H1 (cell line): ENCODE data around the gene S100G. TPM values are rescaled to one million over a fixed set of nuclear protein-coding genes. Genes with fewer than 3 reads are reported as not detected.

Source experiments
- CTCF ChIA-PET: fragments of 300-600 bp; sonication (Branson Sonifier 250); formaldehyde crosslinking; loops from one replicate; lab custom pipeline; 2021; ENCODE audit not compliant: partially characterized antibody; lab: Charles Lee
- POLR2A ChIA-PET: fragments of 300-600 bp; sonication (Branson Sonifier 250); formaldehyde crosslinking; loops from one replicate; lab custom pipeline; 2021; ENCODE audit warnings: inconsistent platforms; ENCODE audit not compliant: partially characterized antibody; lab: Charles Lee
- DNase-seq, 2 experiments: peaks; one replicate each; pipeline versions ENCODE4 v3.0.0 to v3.0.0-alpha.2; 2010 to 2022; ENCODE audit warnings: low spot score in 2 of 2, low read depth in 1 of 2, mixed read lengths in 1 of 2
- FAIRE-seq: peaks from 2 replicates; lab custom pipeline; 2011; peaks lifted over from hg19 to GRCh38; lab: Jason Lieb, UNC
- H2AFZ ChIP-seq: 2 replicates; pipeline ENCODE4 v1.8.1; 2012; ENCODE audit warnings: low read length, inconsistent platforms
- H2AK5ac ChIP-seq: 2 replicates; pipeline ENCODE4 v1.6.1; 2013; ENCODE audit warnings: low read depth, low read length
- H2BK120ac ChIP-seq: replicated peaks from 2 replicates; pipeline ENCODE3; 2013; ENCODE audit warnings: low read depth, low read length, inconsistent platforms
- H2BK12ac ChIP-seq: 2 replicates; pipeline ENCODE4 v1.6.1; 2013; ENCODE audit warnings: low read depth, low read length
- H2BK15ac ChIP-seq: 2 replicates; pipeline ENCODE4 v1.6.1; 2013; ENCODE audit warnings: low read length
- H2BK20ac ChIP-seq: 2 replicates; pipeline ENCODE4 v1.6.1; 2013; ENCODE audit warnings: low read length
- H2BK5ac ChIP-seq: 2 replicates; pipeline ENCODE4 v1.6.1; 2013; ENCODE audit warnings: low read depth, low read length
- H3K14ac ChIP-seq: 2 replicates; pipeline ENCODE4 v1.6.1; 2013; ENCODE audit warnings: inconsistent platforms; ENCODE audit not compliant: insufficient read length
- H3K18ac ChIP-seq: 2 replicates; pipeline ENCODE4 v1.6.1; 2013; ENCODE audit warnings: low read length; ENCODE audit errors: extremely low read depth
- H3K23ac ChIP-seq: 2 replicates; pipeline ENCODE4 v1.6.1; 2013; ENCODE audit warnings: inconsistent platforms; ENCODE audit not compliant: insufficient read length
- H3K23me2 ChIP-seq: 2 replicates; pipeline ENCODE4 v1.6.1; 2013; ENCODE audit warnings: low read depth, low read length
- H3K27ac ChIP-seq: 2 replicates; pipeline ENCODE4 v1.6.1; 2011; ENCODE audit warnings: low read depth, low read length, inconsistent platforms
- H3K27me3 ChIP-seq, 4 experiments: replicated peaks in 1 of 4; 1 replicate in 1 of 4; 2 replicates in 3 of 4; pipeline versions ENCODE4 v1.6.1 to v1.8.1; 2011 to 2013; ENCODE audit warnings: low read length in 3 of 4, mild to moderate bottlenecking in 3 of 4, inconsistent platforms in 2 of 4, mixed read lengths in 2 of 4, moderate library complexity in 1 of 4; ENCODE audit not compliant: control insufficient read depth in 3 of 4, insufficient read depth in 3 of 4; ENCODE audit errors: extremely low read depth in 1 of 4
- H3K36me3 ChIP-seq, 4 experiments: 2 replicates each; pipeline versions ENCODE4 v1.6.1 to v1.8.1; 2011 to 2013; ENCODE audit warnings: mild to moderate bottlenecking in 4 of 4, low read length in 3 of 4, moderate library complexity in 2 of 4, control low read depth in 1 of 4, inconsistent platforms in 1 of 4; ENCODE audit not compliant: insufficient read depth in 4 of 4, control insufficient read depth in 2 of 4
- H3K4ac ChIP-seq: replicated peaks from 2 replicates; pipeline ENCODE3; 2013; ENCODE audit warnings: low read length, low read depth, mixed read lengths, inconsistent platforms; ENCODE audit not compliant: insufficient read length
- H3K4me1 ChIP-seq, 4 experiments: replicated peaks in 1 of 4; 1 replicate in 1 of 4; 2 replicates in 3 of 4; pipeline versions ENCODE4 v1.6.1 to v1.8.1; 2011 to 2013; ENCODE audit warnings: low read length in 3 of 4, inconsistent platforms in 2 of 4, mixed read lengths in 1 of 4; ENCODE audit not compliant: insufficient read depth in 4 of 4, control insufficient read depth in 3 of 4
- H3K4me2 ChIP-seq, 2 experiments: 2 replicates each; pipeline versions ENCODE4 v1.6.1 to v1.8.1; 2011 to 2013; ENCODE audit warnings: low read depth in 2 of 2, low read length in 2 of 2, control low read depth in 1 of 2, inconsistent platforms in 1 of 2, mild to moderate bottlenecking in 1 of 2; ENCODE audit not compliant: insufficient read depth in 1 of 2
- H3K4me3 ChIP-seq, 4 experiments: fragments of 200-600, 300-600 bp in 1 of 4; sonication (generic), shearing (Covaris generic), sonication (Bioruptor Twin) in 1 of 4; 2 replicates each; pipeline versions ENCODE4 v1.5.1 to v1.8.1; 2011 to 2016; ENCODE audit warnings: low read length in 4 of 4, low read depth in 3 of 4, control low read depth in 2 of 4, inconsistent platforms in 2 of 4, mild to moderate bottlenecking in 2 of 4, mixed read lengths in 1 of 4, moderate library complexity in 1 of 4; ENCODE audit not compliant: insufficient read depth in 2 of 4; ENCODE audit errors: extremely low read depth in 1 of 4
- H3K56ac ChIP-seq: replicated peaks from 2 replicates; pipeline ENCODE3; 2013; ENCODE audit warnings: low read depth, mild to moderate bottlenecking, mixed read lengths, low read length, inconsistent platforms; ENCODE audit not compliant: insufficient read length
- H3K79me1 ChIP-seq: 2 replicates; pipeline ENCODE4 v1.6.1; 2013; ENCODE audit warnings: low read depth, low read length, control low read depth
- H3K79me2 ChIP-seq, 2 experiments: 2 replicates each; pipeline versions ENCODE4 v1.6.1 to v1.8.1; 2012 to 2013; ENCODE audit warnings: low read length in 2 of 2, mild to moderate bottlenecking in 2 of 2, inconsistent platforms in 1 of 2; ENCODE audit not compliant: insufficient read depth in 2 of 2, control insufficient read depth in 1 of 2
- H3K9ac ChIP-seq, 4 experiments: replicated peaks in 1 of 4; 1 replicate in 1 of 4; 2 replicates in 3 of 4; pipeline versions ENCODE4 v1.6.1 to v1.8.1; 2011 to 2013; ENCODE audit warnings: low read depth in 3 of 4, low read length in 3 of 4, control low read depth in 2 of 4, mild to moderate bottlenecking in 2 of 4, moderate library complexity in 2 of 4, inconsistent platforms in 1 of 4; ENCODE audit errors: extremely low read depth in 1 of 4
- H3K9me3 ChIP-seq, 2 experiments: 2 replicates each; pipeline versions ENCODE4 v1.6.1 to v1.8.1; 2012 to 2013; ENCODE audit warnings: mild to moderate bottlenecking in 2 of 2, moderate library complexity in 2 of 2, control low read depth in 1 of 2, inconsistent platforms in 1 of 2, low read depth in 1 of 2, low read length in 1 of 2, mixed read lengths in 1 of 2; ENCODE audit not compliant: insufficient read depth in 2 of 2
- H4K20me1 ChIP-seq, 2 experiments: replicated peaks in 1 of 2; 2 replicates each; pipeline versions ENCODE3 to v1.8.1; 2011 to 2013; ENCODE audit warnings: inconsistent platforms in 2 of 2, low read length in 2 of 2, mild to moderate bottlenecking in 1 of 2; ENCODE audit not compliant: insufficient read depth in 2 of 2, control insufficient read depth in 1 of 2
- H4K5ac ChIP-seq: 2 replicates; pipeline ENCODE4 v1.6.1; 2013; ENCODE audit warnings: low read length, low read depth, mixed read lengths, inconsistent platforms; ENCODE audit not compliant: insufficient read length
- H4K8ac ChIP-seq: 2 replicates; pipeline ENCODE4 v1.8.0; 2013; ENCODE audit warnings: mild to moderate bottlenecking, moderate library complexity, low read length, inconsistent platforms; ENCODE audit not compliant: insufficient read depth; ENCODE audit errors: extremely low read depth
- H4K91ac ChIP-seq: replicated peaks from 2 replicates; pipeline ENCODE3; 2013; ENCODE audit warnings: low read length, mixed read lengths, inconsistent platforms; ENCODE audit not compliant: insufficient read length
- CBX8 ChIP-seq: fragments of 300-800, 300-1000 bp; sonication (generic); IDR thresholded peaks from 2 replicates; pipeline ENCODE4 v1.7.1; 2016; ENCODE audit warnings: low read depth, low read length, borderline replicate concordance
- CEBPB ChIP-seq: IDR thresholded peaks from 2 replicates; pipeline ENCODE4 v1.6.1; 2012; ENCODE audit warnings: low read depth, low read length
- CREB1 ChIP-seq: IDR thresholded peaks from 2 replicates; pipeline ENCODE4 v1.6.1; 2012; ENCODE audit warnings: inconsistent platforms
- FOSL1 ChIP-seq: IDR thresholded peaks from 2 replicates; pipeline ENCODE4 v1.6.1; 2011; ENCODE audit warnings: mild to moderate bottlenecking, low read depth, low read length, moderate library complexity; ENCODE audit not compliant: insufficient read depth
- GTF2F1 ChIP-seq: IDR thresholded peaks from 2 replicates; pipeline ENCODE4 v1.6.1; 2012; ENCODE audit warnings: low read depth, low read length, improper control_type of control experiment, borderline replicate concordance
- MAFK ChIP-seq: IDR thresholded peaks from 2 replicates; pipeline ENCODE4 v1.6.1; 2012; ENCODE audit warnings: low read depth, mild to moderate bottlenecking, improper control_type of control experiment, low read length
- NRF1 ChIP-seq: IDR thresholded peaks from 2 replicates; pipeline ENCODE4 v1.6.1; 2011; ENCODE audit warnings: mild to moderate bottlenecking, low read depth, low read length, improper control_type of control experiment
- SIRT6 ChIP-seq: IDR thresholded peaks from one replicate; pipeline ENCODE4 v1.7.1; 2012; ENCODE audit warnings: low read length, inconsistent platforms
- SP2 ChIP-seq: IDR thresholded peaks from 2 replicates; pipeline ENCODE4 v1.6.1; 2012; ENCODE audit warnings: mild to moderate bottlenecking, low read length, inconsistent platforms
- SUZ12 ChIP-seq: fragments of 200-600 bp; sonication (generic); IDR thresholded peaks from 2 replicates; pipeline ENCODE4 v1.6.1; 2012; ENCODE audit warnings: mild to moderate bottlenecking, inconsistent platforms, low read length, moderate library complexity, mixed read lengths
- TAF1 ChIP-seq: IDR thresholded peaks from 2 replicates; pipeline ENCODE4 v1.6.1; 2011; ENCODE audit warnings: mild to moderate bottlenecking, low read depth, low read length
- ZNF274 ChIP-seq: IDR thresholded peaks from 2 replicates; pipeline ENCODE4 v1.7.0; 2012; ENCODE audit warnings: low read length, borderline replicate concordance; ENCODE audit errors: extremely low read depth
- WGBS, 2 experiments: shearing (Covaris generic) in 1 of 2; methylation state at CpG; one replicate each; pipeline versions ENCODE4 v1.1.6 to v1.1.7; 2013 to 2015; ENCODE audit warnings: low lambda C conversion rate in 2 of 2, mixed read lengths in 2 of 2, inconsistent platforms in 1 of 2, low coverage in 1 of 2, missing lambda C conversion rate in 1 of 2; ENCODE audit not compliant: insufficient replicate concordance in 2 of 2, insufficient coverage in 1 of 2, insufficient read length in 1 of 2; ENCODE audit errors: extremely low coverage in 1 of 2, missing lambda C conversion rate in 1 of 2; 5-methylcytosine and 5-hydroxymethylcytosine counted together
- polyA plus RNA-seq, 7 experiments: library from polyadenylated mRNA; depleted of rRNA in 3 of 7; stranded (reverse) in 5 of 7; unstranded in 2 of 7; fragments of >200 nt in 5 of 7; fragments of 200-250 nt in 2 of 7; gene quantifications; 1 replicate in 5 of 7; 2 replicates in 1 of 7; 4 replicates in 1 of 7; pipeline versions ENCODE4 v1.2.1 to v1.2.3, GENCODE V29; 2011 to 2013; ENCODE audit warnings: missing spikeins in 2 of 7, mixed read lengths in 2 of 7
- total RNA-seq: library from RNA; stranded (reverse); fragmentation: NEBNext Ultra II Directional; extraction: Animal tissue kit (Norgen Biotek cat#: 25700); gene quantifications from 2 replicates; pipeline ENCODE4 v1.2.1, GENCODE V29; 2021
- TF ChIP-seq, protein P1 (sequence below): IDR thresholded peaks from 2 replicates; pipeline ENCODE4 v1.6.1; 2011; ENCODE audit warnings: low read length, improper control_type of control experiment
- TF ChIP-seq, protein P2 (sequence below): IDR thresholded peaks from 2 replicates; pipeline ENCODE4 v1.6.1; 2011; ENCODE audit warnings: low read depth, mild to moderate bottlenecking, low read length; ENCODE audit not compliant: insufficient read depth

Gene S100G
- total and polyA plus RNA-seq, 2 of the 8 experiments (the other 6 are each of a cell fraction or from before 2014, with no cell fraction given), result not detected

GRCh38 chrX:16696956-16697355, 47.0 kb downstream of the S100G start:
- no peak for DNase-seq
- H3K14ac ChIP-seq, result no peak overlapping the region
- CTCF ChIA-PET, result interaction anchor here (0.6 to 1.5 kb wide), 3 partner anchors 10 to 14 kb away, joined by 3 read pairs; no protein-coding TSS in a partner anchor
- H2BK15ac ChIP-seq, result no peak overlapping the region
- H2BK20ac ChIP-seq, result no peak overlapping the region
- H3K36me3 ChIP-seq, result peaks cover 6 to 47% (median 22%) of the 10 kb centered on the region in 4 experiments; a peak in 7 of 8 replicates
- no peak overlapping the region for H4K91ac ChIP-seq
- no peaks in the 10 kb centered on the region for H3K79me1 ChIP-seq
- no peaks in the 10 kb centered on the region for H3K23me2 ChIP-seq
- POLR2A ChIA-PET, result interaction anchor here (0.7 to 1.3 kb wide), 2 partner anchors 8 to 15 kb away, joined by 3 to 6 read pairs; partner anchors contain the start of gene CTPS2
- no peak overlapping the region for H2BK12ac ChIP-seq
- no peak overlapping the region for H2BK5ac ChIP-seq
- no peak overlapping the region for H3K4ac ChIP-seq
- H2AFZ ChIP-seq, result no peak overlapping the region
- H3K27ac ChIP-seq, result no peak overlapping the region
- no peak overlapping the region for H4K5ac ChIP-seq
- H3K9ac ChIP-seq, result no peak overlapping the region
- H3K27me3 ChIP-seq, result no peaks in the 10 kb centered on the region
- no peaks in the 10 kb centered on the region for H3K4me1 ChIP-seq
- H3K56ac ChIP-seq, result no peak overlapping the region
- no peaks in the 10 kb centered on the region; a peak in 1 of 4 replicates for H3K79me2 ChIP-seq
- H4K20me1 ChIP-seq, result no peaks in the 10 kb centered on the region
- no peak for FAIRE-seq
- no peak overlapping the region for H3K4me2 ChIP-seq
- H3K18ac ChIP-seq, result no peak overlapping the region
- H3K4me3 ChIP-seq, result no peak overlapping the region
- 95% methylated on average over 3 of the region's 3 CpGs; no CpG with 5 or more reads in 1 of the 2 experiments for WGBS, 2 experiments
- no peaks in the 10 kb centered on the region for H3K9me3 ChIP-seq
- no peak overlapping the region for H3K23ac ChIP-seq
- no peak overlapping the region for H2AK5ac ChIP-seq
- H4K8ac ChIP-seq, result no peak overlapping the region
- no peak overlapping the region for H2BK120ac ChIP-seq
- TF ChIP-seq TAF1 (no peak), MAFK (no peak), SUZ12 (no peak), CREB1 (no peak), NRF1 (no peak), CEBPB (no peak), SIRT6 (no peak), FOSL1 (no peak), SP2 (no peak), ZNF274 (no peak), GTF2F1 (no peak), CBX8 (no peak)
- TF ChIP-seq, protein P1, sequence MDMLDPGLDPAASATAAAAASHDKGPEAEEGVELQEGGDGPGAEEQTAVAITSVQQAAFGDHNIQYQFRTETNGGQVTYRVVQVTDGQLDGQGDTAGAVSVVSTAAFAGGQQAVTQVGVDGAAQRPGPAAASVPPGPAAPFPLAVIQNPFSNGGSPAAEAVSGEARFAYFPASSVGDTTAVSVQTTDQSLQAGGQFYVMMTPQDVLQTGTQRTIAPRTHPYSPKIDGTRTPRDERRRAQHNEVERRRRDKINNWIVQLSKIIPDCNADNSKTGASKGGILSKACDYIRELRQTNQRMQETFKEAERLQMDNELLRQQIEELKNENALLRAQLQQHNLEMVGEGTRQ, result no peak
- TF ChIP-seq, protein P2, sequence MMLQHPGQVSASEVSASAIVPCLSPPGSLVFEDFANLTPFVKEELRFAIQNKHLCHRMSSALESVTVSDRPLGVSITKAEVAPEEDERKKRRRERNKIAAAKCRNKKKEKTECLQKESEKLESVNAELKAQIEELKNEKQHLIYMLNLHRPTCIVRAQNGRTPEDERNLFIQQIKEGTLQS, result no peak
